ENCODE results near the gene ADAT1.

GRCh38 chr16:75629132-75629531 is 6.1 kb upstream of the ADAT1 start:
- TF ChIP-seq ZNF274 (IDR thresholded peaks at IDR 0.05; ENCODE audit: low read depth, low read length) (no peak), YY1 (IDR thresholded peaks at IDR 0.05; ENCODE audit: insufficient read depth, insufficient read length) (no peak)
